Prostate gland (tissue), 2 donors: ENCODE data around the gene LBP. TPM values are rescaled to one million over a fixed set of nuclear protein-coding genes. Genes with fewer than 3 reads are reported as not detected.

Experiments
- DNase-seq: peaks from one replicate; pipeline ENCODE4 v3.0.0-alpha.2; 2019; ENCODE audit warnings: low spot score
- H3K27ac ChIP-seq, 2 donors: fragments of 200-600 bp; sonication (generic); 2 replicates each; pipeline ENCODE4 v1.5.1; 2017 to 2019
- H3K27me3 ChIP-seq: fragments of 200-600 bp; sonication (generic); replicated peaks from 2 replicates; pipeline ENCODE4 v1.5.1; 2019; ENCODE audit not compliant: insufficient read depth
- H3K36me3 ChIP-seq, 2 donors: fragments of 200-600 bp; sonication (generic); 1 replicate in 1 of 2; 2 replicates in 1 of 2; pipeline versions ENCODE4 v1.5.1 to v1.8.1; 2017 to 2019
- H3K4me1 ChIP-seq: fragments of 200-600 bp; sonication (generic); replicated peaks from 2 replicates; pipeline ENCODE4 v1.5.1; 2019
- H3K4me3 ChIP-seq, 2 donors: fragments of 200-600 bp; sonication (generic); 2 replicates each; pipeline ENCODE4 v1.5.1; 2017 to 2019
- H3K9me3 ChIP-seq: fragments of 200-600 bp; sonication (generic); 2 replicates; pipeline ENCODE4 v1.5.1; 2017
- POLR2A ChIP-seq: fragments of 450-650 bp; IDR thresholded peaks from one replicate; pipeline ENCODE4 v1.6.1; 2016; ENCODE audit warnings: antibody characterized with exemption, mild to moderate bottlenecking
- POLR2AphosphoS5 ChIP-seq: sonication (generic); formaldehyde crosslinking; IDR thresholded peaks from one replicate; pipeline ENCODE4 v1.6.1; 2017; ENCODE audit warnings: antibody characterized with exemption
- WGBS: methylation state at CpG from one replicate; pipeline ENCODE4 v1.1.5; 2018; 5-methylcytosine and 5-hydroxymethylcytosine counted together
- intact Hi-C: fragments of 100-400 bp; cut with DNase I; formaldehyde crosslinking; loops from one replicate; pipeline ENCODE4 v1.14.2; 2022
- total RNA-seq, 2 donors: library from RNA; depleted of rRNA; stranded (reverse); fragments of >200 nt; gene quantifications; one replicate each; pipeline ENCODE4 v1.1.0, GENCODE V29; 2016
- TF ChIP-seq, protein P1 (sequence below), 4 experiments: fragments of 200-600 bp in 2 of 4; fragments of 450-650 bp in 2 of 4; sonication (generic) in 2 of 4; IDR thresholded peaks; 1 replicate in 3 of 4; 2 replicates in 1 of 4; pipeline ENCODE4 v1.5.1; 2016 to 2019; ENCODE audit warnings: antibody characterized with exemption in 4 of 4, mild to moderate bottlenecking in 2 of 4, moderate library complexity in 2 of 4

Gene LBP
- total RNA-seq, 2 donors from 2014 or later, result 1.1 TPM; not detected in 1

DNA sequence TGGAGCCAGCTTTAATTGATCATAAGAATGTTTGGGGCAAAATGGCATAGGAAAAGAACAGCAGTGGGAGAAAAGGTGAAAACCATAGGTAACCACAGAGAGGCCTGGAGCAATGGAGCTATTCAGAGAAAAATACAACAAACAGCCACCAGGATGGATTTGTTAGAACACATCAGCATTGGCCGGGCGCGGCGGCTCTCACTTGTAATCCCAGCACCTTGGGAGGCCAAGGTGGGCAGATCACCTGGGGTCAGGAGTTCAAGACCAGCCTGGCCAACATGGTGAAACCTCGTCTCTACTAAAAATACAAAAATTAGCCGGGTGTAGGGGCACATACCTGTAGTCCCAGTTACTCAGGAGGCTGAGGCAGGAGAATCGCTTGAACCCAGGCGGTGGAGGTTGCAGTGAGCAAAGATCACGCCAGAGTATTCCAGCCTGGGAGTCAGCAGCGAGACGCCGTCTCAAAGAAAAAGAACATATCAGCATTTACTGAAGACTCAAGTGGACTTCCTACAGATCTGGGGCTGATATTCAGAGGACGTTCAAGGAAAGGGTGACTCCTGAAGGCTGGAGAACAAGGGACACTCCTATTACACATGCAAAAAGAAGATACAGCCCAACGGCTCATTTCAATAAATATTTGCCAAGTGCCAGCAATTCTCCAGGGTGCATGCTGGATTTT is 68.6 kb downstream of the LBP start:
- no peaks in the 10 kb centered on the region for H3K4me1 ChIP-seq
- TF ChIP-seq, protein P1, sequence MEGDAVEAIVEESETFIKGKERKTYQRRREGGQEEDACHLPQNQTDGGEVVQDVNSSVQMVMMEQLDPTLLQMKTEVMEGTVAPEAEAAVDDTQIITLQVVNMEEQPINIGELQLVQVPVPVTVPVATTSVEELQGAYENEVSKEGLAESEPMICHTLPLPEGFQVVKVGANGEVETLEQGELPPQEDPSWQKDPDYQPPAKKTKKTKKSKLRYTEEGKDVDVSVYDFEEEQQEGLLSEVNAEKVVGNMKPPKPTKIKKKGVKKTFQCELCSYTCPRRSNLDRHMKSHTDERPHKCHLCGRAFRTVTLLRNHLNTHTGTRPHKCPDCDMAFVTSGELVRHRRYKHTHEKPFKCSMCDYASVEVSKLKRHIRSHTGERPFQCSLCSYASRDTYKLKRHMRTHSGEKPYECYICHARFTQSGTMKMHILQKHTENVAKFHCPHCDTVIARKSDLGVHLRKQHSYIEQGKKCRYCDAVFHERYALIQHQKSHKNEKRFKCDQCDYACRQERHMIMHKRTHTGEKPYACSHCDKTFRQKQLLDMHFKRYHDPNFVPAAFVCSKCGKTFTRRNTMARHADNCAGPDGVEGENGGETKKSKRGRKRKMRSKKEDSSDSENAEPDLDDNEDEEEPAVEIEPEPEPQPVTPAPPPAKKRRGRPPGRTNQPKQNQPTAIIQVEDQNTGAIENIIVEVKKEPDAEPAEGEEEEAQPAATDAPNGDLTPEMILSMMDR (IDR thresholded peaks at IDR 0.05), result no peak
- TF ChIP-seq POLR2A, result no peak
- TF ChIP-seq POLR2AphosphoS5, result no peak
- no peaks in the 10 kb centered on the region for H3K9me3 ChIP-seq
- no peaks in the 10 kb centered on the region for H3K27me3 ChIP-seq
- no peak overlapping the region for H3K4me3 ChIP-seq
- DNase-seq, result no peak
- WGBS, result 88% methylated on average over 14 of the region's 14 CpGs
- intact Hi-C loops, result no loop called here
- H3K27ac ChIP-seq, result no peak overlapping the region
- peaks cover 0 to 5% of the 10 kb centered on the region in 2 donors for H3K36me3 ChIP-seq

DNA sequence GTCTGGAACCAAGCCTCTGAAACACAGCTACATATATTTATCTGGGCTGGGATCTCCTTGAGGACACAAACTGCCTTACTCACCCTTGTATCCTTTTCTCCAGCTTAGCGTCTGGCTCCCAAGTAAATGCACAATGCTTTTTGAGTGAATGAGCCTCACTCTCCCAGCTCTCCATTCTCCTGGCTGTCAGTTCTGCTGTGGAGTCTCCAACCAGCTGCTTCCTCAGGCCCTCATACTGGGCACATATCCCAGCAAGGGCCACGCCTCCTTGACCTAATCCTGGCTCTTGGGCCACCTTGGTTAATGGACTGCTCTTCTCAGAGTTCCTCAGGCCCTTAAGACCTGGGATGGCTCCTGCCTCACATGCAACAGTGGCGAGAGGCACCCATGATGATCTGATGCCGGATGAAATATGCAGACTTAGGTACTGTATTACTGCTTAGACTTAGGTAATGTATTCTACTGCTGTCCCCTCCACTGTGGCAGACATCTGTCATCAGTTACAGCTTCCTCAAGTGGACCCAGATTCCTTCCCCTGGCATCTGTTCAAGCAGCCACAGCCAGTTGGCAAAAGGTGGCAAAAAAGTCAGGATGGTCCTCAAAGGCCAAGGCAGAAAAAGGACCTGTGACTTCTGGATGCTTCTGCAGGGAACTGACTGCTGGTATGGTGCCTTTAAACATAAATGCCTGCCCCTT is 72.4 kb downstream of the LBP start:
- intact Hi-C loops, result no loop called here
- 57% methylated on average over 4 of the region's 4 CpGs for WGBS

DNA sequence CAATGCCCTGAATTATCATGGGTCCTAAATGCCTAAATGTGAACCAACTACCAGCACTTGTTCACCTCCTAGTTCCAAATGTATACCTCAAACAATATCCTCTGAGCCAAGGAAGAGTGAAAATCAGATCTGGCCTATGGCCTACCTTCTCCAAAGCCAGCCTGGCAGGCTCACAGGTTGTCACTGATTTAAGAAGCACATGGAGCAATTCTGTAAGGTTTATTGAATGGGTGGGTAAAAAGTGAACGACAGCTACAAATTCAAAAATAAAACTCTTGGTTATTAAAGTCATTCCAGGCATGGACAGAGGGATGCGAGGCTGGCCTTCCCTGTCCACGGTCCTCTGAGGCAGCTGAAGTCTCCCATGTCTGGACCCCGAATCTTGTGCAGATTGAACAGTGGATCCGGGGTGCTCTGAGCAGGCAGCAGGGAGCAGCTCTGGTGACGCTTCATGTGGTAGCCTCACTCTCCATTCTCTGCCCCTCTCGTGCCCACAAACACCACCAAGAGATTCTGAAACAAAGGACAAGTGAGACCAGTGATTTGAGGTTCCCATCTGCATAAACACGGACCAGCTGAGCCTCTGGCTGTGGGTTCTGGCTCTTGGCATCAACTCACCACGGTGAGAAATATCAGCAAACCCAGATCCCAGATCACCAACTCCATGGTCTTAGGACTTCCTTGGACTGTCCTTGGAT is 74.3 kb downstream of the LBP start:
- 91% methylated on average over 9 of the region's 9 CpGs for WGBS
- Histone ChIP-seq H3K4me1 (no peaks in the 10 kb centered on the region), H3K9me3 (no peaks in the 10 kb centered on the region), H3K27me3 (no peaks in the 10 kb centered on the region), H3K27ac (no peak overlapping the region), H3K36me3 (peaks cover 3 to 12% of the 10 kb centered on the region in 2 donors), H3K4me3 (no peak overlapping the region)
- intact Hi-C loops, result no loop called here
- TF ChIP-seq, protein P1 (IDR thresholded peaks at IDR 0.05), result no peak
- no peak for TF ChIP-seq POLR2A
- TF ChIP-seq POLR2AphosphoS5, result no peak
- no peak for DNase-seq

More for the DNA sequence above, 72.4 kb downstream of the LBP start:
- no peaks in the 10 kb centered on the region for H3K9me3 ChIP-seq
- H3K4me3 ChIP-seq, result no peak overlapping the region
- TF ChIP-seq, protein P1 (IDR thresholded peaks at IDR 0.05), result no peak
- TF ChIP-seq POLR2AphosphoS5, result no peak
- TF ChIP-seq POLR2A, result no peak
- H3K27me3 ChIP-seq, result no peaks in the 10 kb centered on the region
- no peaks in the 10 kb centered on the region for H3K4me1 ChIP-seq
- no peak for DNase-seq
- H3K27ac ChIP-seq, result no peak overlapping the region
- H3K36me3 ChIP-seq, result peaks cover 0 to 12% of the 10 kb centered on the region in 2 donors

DNA sequence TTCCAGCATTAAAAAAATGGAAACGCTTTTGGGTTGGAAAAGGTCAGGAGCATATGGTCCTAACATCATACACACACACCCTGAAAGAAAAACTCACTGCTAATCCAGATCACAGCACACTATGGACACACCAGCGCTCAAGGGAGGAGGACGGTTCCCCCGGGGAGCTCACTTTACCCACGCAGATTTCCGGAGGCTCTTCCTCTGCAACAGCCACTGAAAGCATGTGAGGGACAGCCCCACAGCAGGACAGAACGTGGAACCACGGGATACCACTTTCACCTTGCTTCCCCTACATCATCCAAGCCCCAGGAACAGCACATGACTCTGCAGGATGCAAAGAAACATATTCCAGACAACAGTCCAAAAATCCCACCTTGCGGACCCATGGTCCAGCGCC is 75.6 kb downstream of the LBP start:
- 82% methylated on average over 10 of the region's 10 CpGs for WGBS
- no peak overlapping the region for H3K4me3 ChIP-seq
- intact Hi-C loops, result no loop called here

More for the DNA sequence above, 75.6 kb downstream of the LBP start:
- H3K27ac ChIP-seq, result no peak overlapping the region
- no peaks in the 10 kb centered on the region for H3K9me3 ChIP-seq
- TF ChIP-seq POLR2AphosphoS5, result no peak
- TF ChIP-seq POLR2A, result no peak
- TF ChIP-seq, protein P1 (IDR thresholded peaks at IDR 0.05), result no peak
- DNase-seq, result no peak
- H3K4me1 ChIP-seq, result no peaks in the 10 kb centered on the region
- no peaks in the 10 kb centered on the region for H3K27me3 ChIP-seq
- peaks cover 5 to 12% of the 10 kb centered on the region in 2 donors for H3K36me3 ChIP-seq
